ENCODE measurements around the gene CPT2. TPM values are rescaled to one million over a fixed set of nuclear protein-coding genes. Genes with fewer than 3 reads are reported as not detected.
"Not testable (repeated sequence)": the region's sequence is repeated elsewhere in the genome, so short reads cannot be mapped to it uniquely, and the experiment has no call there.

CPT2 gene
- total RNA-seq, 1 donor from 2014 or later, result 24.8 TPM

DNA sequence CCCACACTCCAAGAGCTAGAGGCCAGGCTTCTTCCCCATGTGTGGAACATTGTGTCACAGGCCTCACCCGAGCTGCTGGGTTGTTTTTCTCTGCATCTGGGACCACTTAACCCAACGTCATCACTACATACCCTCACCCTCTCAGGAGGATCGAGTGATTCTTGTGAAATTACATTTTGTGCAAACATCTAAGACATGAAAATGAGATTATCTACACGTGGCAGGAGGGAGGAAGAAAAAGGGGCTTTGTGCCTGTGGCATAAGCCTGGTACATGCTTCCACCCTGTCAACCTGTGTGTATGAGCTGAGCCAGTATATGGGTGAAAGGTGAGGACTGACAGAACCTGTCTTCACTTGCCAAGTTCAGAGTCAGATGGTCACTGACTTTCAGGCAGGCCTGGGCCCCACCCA, 1.6 kb downstream of the CPT2 start:
- Histone ChIP-seq H3K27ac (peak overlapping the region; percentile 99 to 100), H3K9me3 (no peaks in the 10 kb centered on the region), H3K4me1 (peaks cover 0 to 18% of the 10 kb centered on the region in 2 donors), H3K36me3 (peaks cover 11 to 25% of the 10 kb centered on the region in 2 donors), H3K27me3 (no peaks in the 10 kb centered on the region), H3K4me3 (peak overlapping the region; percentile 89 to 100)
- TF ChIP-seq, protein P1, sequence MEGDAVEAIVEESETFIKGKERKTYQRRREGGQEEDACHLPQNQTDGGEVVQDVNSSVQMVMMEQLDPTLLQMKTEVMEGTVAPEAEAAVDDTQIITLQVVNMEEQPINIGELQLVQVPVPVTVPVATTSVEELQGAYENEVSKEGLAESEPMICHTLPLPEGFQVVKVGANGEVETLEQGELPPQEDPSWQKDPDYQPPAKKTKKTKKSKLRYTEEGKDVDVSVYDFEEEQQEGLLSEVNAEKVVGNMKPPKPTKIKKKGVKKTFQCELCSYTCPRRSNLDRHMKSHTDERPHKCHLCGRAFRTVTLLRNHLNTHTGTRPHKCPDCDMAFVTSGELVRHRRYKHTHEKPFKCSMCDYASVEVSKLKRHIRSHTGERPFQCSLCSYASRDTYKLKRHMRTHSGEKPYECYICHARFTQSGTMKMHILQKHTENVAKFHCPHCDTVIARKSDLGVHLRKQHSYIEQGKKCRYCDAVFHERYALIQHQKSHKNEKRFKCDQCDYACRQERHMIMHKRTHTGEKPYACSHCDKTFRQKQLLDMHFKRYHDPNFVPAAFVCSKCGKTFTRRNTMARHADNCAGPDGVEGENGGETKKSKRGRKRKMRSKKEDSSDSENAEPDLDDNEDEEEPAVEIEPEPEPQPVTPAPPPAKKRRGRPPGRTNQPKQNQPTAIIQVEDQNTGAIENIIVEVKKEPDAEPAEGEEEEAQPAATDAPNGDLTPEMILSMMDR (IDR thresholded peaks at IDR 0.05), result no peak
- intact Hi-C loops (cut with DNase I), result loop anchor here (5.0 to 10.0 kb wide), 3 partner anchors 271 to 833 kb away; partner anchors contain the start of genes CC2D1B and SCP2
- DNase-seq (ENCODE audit: low spot score in 2 of 2), result peak in 1 of 2 donors; percentile 16

GRCh38 chr1:53203466-53203865, 6.8 kb downstream of the CPT2 start:
- Histone ChIP-seq H3K27me3 (no peaks in the 10 kb centered on the region), H3K4me1 (no peaks in the 10 kb centered on the region), H3K27ac (no peak overlapping the region), H3K9me3 (no peaks in the 10 kb centered on the region), H3K4me3 (no peak overlapping the region), H3K36me3 (peaks cover 30 to 68% of the 10 kb centered on the region in 2 donors)
- DNase-seq (ENCODE audit: low spot score in 2 of 2), result no peak
- TF ChIP-seq, protein P1 (IDR thresholded peaks at IDR 0.05), result no peak
- intact Hi-C loops (cut with DNase I), result no loop called here

- intact Hi-C loops (cut with DNase I); DNase-seq (ENCODE audit: low spot score in 2 of 2); H3K27me3 ChIP-seq; H3K4me1 ChIP-seq; H3K4me3 ChIP-seq; H3K9me3 ChIP-seq; H3K27ac ChIP-seq: not testable (repeated sequence)
- H3K36me3 ChIP-seq, result peaks cover 48 to 88% of the 10 kb centered on the region in 2 donors
These were observed 8.9 kb downstream of the CPT2 start for GRCh38 chr1:53205496-53205895.

- H3K9me3 ChIP-seq; intact Hi-C loops (cut with DNase I); H3K27ac ChIP-seq; H3K4me3 ChIP-seq; H3K4me1 ChIP-seq; DNase-seq (ENCODE audit: low spot score in 2 of 2); H3K27me3 ChIP-seq: not testable (repeated sequence)
- peaks cover 55 to 90% of the 10 kb centered on the region in 2 donors for H3K36me3 ChIP-seq
These were observed 9.6 kb downstream of the CPT2 start for GRCh38 chr1:53206083-53206685.

GRCh38 chr1:53206735-53207379, 10.2 kb downstream of the CPT2 start:
- H3K27me3 ChIP-seq, result no peaks in the 10 kb centered on the region
- intact Hi-C loops (cut with DNase I), result no loop called here
- TF ChIP-seq, protein P1 (IDR thresholded peaks at IDR 0.05), result no peak
- peaks cover 57 to 91% of the 10 kb centered on the region in 2 donors for H3K36me3 ChIP-seq
- H3K4me1 ChIP-seq, result no peaks in the 10 kb centered on the region
- no peak for DNase-seq (ENCODE audit: low spot score in 2 of 2)
- H3K4me3 ChIP-seq, result no peak overlapping the region
- no peak overlapping the region for H3K27ac ChIP-seq
- H3K9me3 ChIP-seq, result no peaks in the 10 kb centered on the region

DNA sequence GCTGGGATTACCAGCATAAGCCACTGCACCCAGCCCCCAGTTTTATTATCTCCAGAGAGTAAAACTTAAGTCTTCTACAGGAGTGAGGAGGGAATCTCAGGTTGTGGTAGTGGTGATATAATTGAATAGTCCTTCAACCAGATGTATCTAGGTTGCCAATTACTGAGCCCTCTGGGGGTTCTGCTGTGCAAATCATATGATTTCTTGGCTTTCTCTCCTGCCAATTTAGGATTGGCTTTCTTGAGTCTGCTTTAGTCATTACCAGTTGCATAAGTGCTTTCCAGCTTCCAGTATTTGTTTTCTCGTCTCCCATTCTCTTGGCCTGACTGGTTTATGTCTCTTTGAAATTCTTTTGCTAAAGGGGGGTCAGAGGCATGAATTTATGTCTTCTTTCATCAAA, 11.1 kb downstream of the CPT2 start:
- TF ChIP-seq, protein P1 (IDR thresholded peaks at IDR 0.05), result no peak
- Histone ChIP-seq H3K27me3 (no peaks in the 10 kb centered on the region), H3K4me3 (no peak overlapping the region), H3K4me1 (no peaks in the 10 kb centered on the region), H3K36me3 (peaks cover 55 to 91% of the 10 kb centered on the region in 2 donors), H3K9me3 (no peaks in the 10 kb centered on the region), H3K27ac (no peak overlapping the region)
- no peak for DNase-seq (ENCODE audit: low spot score in 2 of 2)
- intact Hi-C loops (cut with DNase I), result no loop called here
